HG02571 (cell line): ENCODE results near the gene PLPP6.

ENCODE experiments used
- ATAC-seq: cut with Tn5 transposase; IDR thresholded peaks from one replicate; pipeline ENCODE4 v1.9.1; 2021; ENCODE audit warnings: mild to moderate bottlenecking, moderate library complexity; ENCODE audit not compliant: unreplicated experiment

The PLPP6 gene

DNA sequence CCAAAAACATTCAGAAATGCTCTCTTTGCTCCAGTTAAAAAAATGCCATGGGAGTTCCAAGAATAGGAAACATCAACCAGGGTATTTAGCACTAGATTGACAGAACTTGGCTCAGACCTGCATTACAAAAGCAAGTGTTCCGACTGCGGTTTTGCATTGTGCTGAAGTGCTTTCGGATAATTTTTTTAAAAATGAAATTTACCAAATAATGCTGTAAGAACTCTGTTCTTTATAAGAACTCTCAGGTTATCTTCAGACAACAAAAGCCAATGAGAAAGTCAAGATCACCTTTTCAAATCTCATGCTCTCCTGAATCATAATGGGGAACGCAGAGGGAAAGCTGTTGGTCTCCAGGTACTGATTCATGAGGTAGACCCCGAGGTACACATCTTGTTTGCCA, 483 bp upstream of the PLPP6 start:
- no peak for ATAC-seq

- no peak for ATAC-seq
Observed at GRCh38 chr9:4662989-4663792, 1.1 kb downstream of the PLPP6 start.

- no peak for ATAC-seq
Observed at GRCh38 chr9:4663956-4664355, 1.9 kb downstream of the PLPP6 start.

DNA sequence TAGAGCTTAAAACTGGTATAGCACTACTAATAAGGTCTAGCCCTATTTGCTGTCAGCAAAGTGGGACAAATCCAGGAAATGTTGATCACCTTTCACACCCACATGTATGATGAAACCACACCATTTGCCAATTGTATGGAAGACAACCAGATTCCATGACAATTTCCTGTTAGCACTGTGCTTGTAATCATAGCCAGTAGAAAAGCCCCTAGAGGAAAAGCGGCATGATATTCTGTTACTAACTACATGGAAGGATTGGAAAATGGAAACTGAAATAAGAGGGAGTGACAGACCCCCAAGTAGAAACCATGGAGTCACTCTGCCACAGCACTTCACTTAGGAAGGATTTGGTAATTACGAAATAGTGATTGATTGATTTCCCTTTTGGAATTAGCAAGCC, 3.3 kb downstream of the PLPP6 start:
- no peak for ATAC-seq

DNA sequence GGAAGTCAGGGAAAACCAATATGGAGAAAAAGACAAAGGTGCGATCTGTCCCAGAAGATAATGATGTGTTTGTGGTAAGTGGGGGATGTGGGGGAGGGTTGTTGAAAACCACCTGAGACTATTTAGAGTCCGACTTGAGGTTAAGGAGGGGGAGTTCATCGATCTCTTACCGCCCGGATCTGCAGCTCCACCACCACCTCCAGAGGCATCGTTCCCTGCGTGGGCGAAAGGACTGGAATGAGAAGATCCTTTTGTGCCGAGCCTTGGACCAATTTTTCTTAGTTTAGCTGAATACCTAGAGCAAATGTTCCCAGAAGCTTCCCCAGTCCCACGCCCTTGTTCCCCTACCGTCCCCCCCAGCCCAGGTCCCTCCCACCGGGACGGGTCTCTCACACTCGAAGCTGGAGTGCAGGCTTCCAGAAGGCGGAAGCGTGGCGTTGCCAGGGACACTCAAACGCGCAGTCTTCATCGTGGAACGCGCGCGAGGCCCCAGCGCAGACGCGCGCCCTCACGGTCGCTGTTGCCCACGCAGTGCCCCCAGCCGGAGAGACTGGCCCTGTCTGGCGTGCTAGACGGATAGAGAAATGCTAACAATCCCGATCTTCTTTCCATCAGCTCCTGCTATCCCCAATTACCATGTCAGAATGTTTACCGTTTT, 4.1 kb downstream of the PLPP6 start, which contains the start of gene SPATA6L:
SPATA6L (minus strand) TSS at position 439 of the 658 bp plus-strand sequence; CDS start at position 209, 230 bp downstream.
- ATAC-seq, result peak; percentile 44

DNA sequence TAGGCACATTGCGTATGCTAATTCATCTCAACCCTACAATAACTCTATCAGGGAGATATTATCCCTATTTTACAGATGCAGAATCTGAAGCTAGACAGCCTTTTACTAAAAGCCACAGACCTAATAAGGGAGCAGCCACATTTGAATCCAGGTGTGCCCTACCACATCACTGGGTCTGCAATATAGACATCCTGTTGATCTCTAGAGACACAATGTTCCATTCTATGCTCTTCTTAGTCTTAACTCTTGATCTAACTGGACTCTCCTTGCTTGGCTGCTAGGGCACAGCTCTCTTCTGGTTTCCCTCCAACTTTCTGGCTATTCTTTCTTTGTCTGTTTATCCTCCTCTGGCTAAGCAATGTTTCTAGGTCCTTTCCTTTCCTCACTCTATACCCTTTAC, 5.6 kb downstream of the PLPP6 start:
- ATAC-seq, result no peak

DNA sequence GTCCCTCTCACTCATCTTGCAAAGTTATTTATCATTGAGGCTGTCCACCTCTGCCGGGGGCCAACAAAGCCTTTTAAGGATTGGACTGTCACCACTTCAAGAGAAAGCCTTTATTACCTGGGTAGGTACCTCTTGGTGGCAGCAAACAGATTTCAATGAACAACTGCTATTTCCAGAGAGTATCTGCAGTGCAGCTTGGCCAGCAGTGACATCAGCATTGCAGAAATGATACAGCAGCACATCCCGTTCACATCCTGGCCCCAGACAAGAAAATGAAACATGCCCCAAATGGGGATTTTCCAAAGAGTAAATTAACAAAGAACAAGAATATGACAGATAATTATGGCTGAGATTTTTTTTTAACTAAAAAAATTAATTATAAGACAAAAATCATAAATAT, 6.5 kb downstream of the PLPP6 start:
- no peak for ATAC-seq

GRCh38 chr9:4669890-4670289, 7.8 kb downstream of the PLPP6 start:
- no peak for ATAC-seq

GRCh38 chr9:4670591-4670990, 8.5 kb downstream of the PLPP6 start:
- no peak for ATAC-seq

DNA sequence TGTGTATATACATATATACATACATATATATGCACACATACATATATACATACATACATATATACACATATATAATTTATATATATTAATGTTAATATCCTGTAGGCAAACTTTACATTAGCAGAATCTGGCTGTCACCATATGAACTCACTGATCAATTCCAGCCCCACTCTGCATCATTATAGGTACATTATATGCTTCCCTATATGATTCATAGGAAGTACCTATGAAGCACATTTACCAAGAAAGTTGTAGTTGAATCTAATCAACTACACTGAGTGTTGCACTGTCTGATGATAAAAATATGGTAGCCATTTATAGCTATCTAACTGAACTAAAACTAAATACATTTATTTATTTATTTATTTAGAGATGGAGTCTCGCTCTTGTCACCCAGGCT, 9.6 kb downstream of the PLPP6 start:
- no peak for ATAC-seq

GRCh38 chr9:4674783-4675182, 12.7 kb downstream of the PLPP6 start:
- no peak for ATAC-seq

GRCh38 chr9:4677392-4677791, 15.3 kb downstream of the PLPP6 start:
- no peak for ATAC-seq

- peak; percentile 12 for ATAC-seq
Observed at GRCh38 chr9:4678679-4679267, 16.7 kb downstream of the PLPP6 start.

GRCh38 chr9:4679268-4680172, 17.4 kb downstream of the PLPP6 start, which contains the start of gene CDC37L1:
TSS of gene CDC37L1 (plus strand) at chr9:4679569. CDS start at chr9:4679768, 199 bp downstream.
- ATAC-seq, result peak; percentile 97

DNA sequence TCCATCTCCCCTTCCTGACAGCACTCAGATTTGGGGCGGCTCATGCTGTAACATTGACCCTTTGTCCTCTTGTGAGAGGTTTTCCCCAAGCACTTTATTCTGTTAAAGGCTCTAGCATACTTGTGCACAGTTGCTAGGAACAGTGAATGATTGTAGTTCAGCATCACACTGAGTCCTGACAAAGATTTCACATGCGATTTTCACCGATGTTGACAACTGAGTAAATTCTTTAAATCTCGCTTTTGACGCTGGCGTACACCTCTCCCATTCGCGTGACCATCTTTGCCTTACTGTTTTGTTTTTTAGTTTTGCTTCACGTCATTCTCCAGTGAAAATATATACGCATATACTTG, 18.1 kb downstream of the PLPP6 start:
- no peak for ATAC-seq

DNA sequence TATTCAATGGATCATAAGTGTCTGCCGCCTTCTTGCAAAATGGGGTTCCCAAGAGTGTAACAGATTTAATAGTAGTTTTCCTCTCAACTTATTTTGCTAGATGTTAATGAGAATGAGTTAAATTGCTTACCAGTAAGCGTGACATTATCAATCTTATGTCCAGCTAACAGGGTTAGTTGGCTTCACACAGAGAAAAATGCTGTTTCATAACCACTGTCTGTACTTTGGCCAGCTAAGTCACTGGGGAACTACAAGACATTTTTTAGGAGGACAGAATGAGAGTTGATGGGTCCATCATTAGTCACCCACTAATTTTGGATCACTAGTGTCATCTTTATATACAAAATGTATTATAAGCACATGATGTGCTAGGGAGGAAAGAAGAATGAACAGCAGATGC, 18.7 kb downstream of the PLPP6 start:
- ATAC-seq, result no peak

- no peak for ATAC-seq
Observed at GRCh38 chr9:4684820-4685219, 22.7 kb downstream of the PLPP6 start.

- no peak for ATAC-seq
Observed at GRCh38 chr9:4686112-4686511, 24.0 kb downstream of the PLPP6 start.

GRCh38 chr9:4686584-4686983, 24.5 kb downstream of the PLPP6 start:
- ATAC-seq, result no peak

DNA sequence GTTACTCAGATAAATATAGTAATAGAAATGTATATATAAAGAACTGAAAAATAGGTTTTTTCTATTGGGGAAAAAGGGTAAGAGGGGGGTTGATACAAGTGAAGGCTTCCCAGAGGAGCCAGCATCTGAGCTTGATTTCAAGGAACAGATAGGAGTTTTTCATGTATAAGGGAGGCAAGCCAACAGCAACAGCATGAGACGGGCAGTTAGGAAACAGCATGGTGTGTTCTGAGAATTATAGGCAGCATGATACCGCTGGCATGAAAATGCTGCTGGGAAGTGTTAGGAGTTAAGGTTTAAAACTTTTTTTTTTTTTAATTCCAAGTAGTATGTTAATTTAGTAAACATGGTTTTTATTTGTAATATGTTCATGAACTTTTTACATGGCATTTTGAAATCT, 26.9 kb downstream of the PLPP6 start:
- no peak for ATAC-seq

DNA sequence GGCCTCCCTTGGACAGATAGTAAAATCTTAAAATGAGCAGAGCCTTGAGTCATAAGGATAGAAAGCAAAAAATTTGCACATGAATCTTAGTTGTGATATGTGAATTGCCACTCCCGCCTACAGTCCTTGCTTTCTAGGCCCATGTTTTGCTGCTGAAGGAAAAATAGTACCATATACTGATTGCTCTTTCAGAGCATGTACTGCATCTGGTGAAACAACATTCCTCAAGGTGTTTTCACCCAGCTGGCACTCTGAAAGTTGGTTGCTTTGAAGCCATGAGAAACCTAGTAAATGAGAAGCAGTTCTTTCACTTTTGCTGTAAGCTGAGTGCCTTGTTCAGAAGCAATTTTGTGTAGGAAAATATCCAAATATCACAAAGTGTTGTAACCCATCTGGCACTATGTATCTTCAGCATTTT, 27.6 kb downstream of the PLPP6 start:
- ATAC-seq, result peak; percentile 74
